ENCODE results near the gene ABCA4. TPM values are rescaled to one million over a fixed set of nuclear protein-coding genes. Genes with fewer than 3 reads are reported as not detected.

The ABCA4 gene
- total and polyA plus RNA-seq, 2 of the 8 experiments (the other 6 are each of a cell fraction or from before 2014, with no cell fraction given): 0.06 TPM; not detected in 1

DNA sequence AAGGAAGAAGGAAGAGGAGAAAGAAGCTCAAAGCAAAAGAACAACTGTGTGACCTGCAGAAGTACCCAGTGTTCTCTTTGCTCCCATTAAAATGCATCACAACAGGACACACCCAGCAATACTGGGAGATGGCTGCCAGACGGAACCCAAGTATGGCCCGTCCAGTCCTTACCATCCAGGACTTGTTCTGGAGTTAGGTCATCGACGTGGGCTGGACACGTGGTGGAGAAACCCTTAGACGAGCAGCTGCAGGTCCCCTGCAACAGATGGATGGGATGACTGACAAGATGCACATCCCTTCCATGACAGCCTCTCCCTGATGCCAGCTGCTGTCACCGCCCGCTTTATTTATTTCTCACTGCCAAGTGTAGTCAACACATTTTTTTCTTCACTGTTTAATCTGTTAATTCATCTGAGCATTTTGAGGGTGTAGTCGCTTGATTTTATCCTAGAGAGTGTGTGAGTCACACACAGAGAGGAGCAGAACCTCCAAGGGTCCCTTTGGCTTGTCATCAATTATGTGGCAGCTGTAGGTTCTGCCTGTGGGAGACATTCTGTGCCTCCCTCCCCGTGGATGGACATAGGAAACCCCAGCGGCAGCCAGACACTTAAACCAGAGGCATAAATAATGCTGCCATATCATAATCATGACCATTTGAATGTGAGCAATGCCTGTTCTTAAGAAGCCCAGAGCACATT, 80.9 kb downstream of the ABCA4 start:
- POLR2A ChIA-PET (ENCODE audit: partially characterized antibody): interaction anchor here (0.9 kb wide), 1 partner anchor 73 kb away, joined by 3 read pairs; no protein-coding TSS in a partner anchor
- no peak overlapping the region for H3K27ac ChIP-seq (ENCODE audit: low read depth, low read length)
- TF ChIP-seq SRF (IDR thresholded peaks at IDR 0.05; ENCODE audit: low read depth, low read length): no peak
- no peak for TF ChIP-seq SP1 (IDR thresholded peaks at IDR 0.05; ENCODE audit: low read depth, low read length)
- TF ChIP-seq RAD21 (IDR thresholded peaks at IDR 0.05 in 1 of 2, conservative IDR thresholded peaks at IDR 0.05 in 1 of 2; ENCODE audit: low read depth in 2 of 2, low read length in 2 of 2): no peak
- no peak for TF ChIP-seq TEAD4 (IDR thresholded peaks at IDR 0.05; ENCODE audit: low read depth, low read length)
- TF ChIP-seq, protein P1, sequence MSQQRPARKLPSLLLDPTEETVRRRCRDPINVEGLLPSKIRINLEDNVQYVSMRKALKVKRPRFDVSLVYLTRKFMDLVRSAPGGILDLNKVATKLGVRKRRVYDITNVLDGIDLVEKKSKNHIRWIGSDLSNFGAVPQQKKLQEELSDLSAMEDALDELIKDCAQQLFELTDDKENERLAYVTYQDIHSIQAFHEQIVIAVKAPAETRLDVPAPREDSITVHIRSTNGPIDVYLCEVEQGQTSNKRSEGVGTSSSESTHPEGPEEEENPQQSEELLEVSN (IDR thresholded peaks at IDR 0.05): no peak

More for the DNA sequence above, 80.9 kb downstream of the ABCA4 start:
- FAIRE-seq: no peak
- no peak overlapping the region for H2BK15ac ChIP-seq (ENCODE audit: low read length)
- no peak overlapping the region for H3K18ac ChIP-seq (ENCODE audit: extremely low read depth, low read length)
- CTCF ChIA-PET (ENCODE audit: partially characterized antibody): interaction anchor here (0.5 to 38.0 kb wide), 44 partner anchors 9 to 558 kb away, joined by 3 to 807 read pairs (median 4); no protein-coding TSS in a partner anchor
- no peak overlapping the region for H3K23ac ChIP-seq (ENCODE audit: insufficient read length)
- WGBS, 2 experiments (ENCODE audit: extremely low coverage in 1 of 2, insufficient coverage in 1 of 2, insufficient read length in 1 of 2, insufficient replicate concordance in 2 of 2, low coverage in 1 of 2, low lambda C conversion rate in 2 of 2, missing lambda C conversion rate in 1 of 2): 79% methylated on average over 11 of the region's 11 CpGs; no CpG with 5 or more reads in 1 of the 2 experiments
- no peak overlapping the region for H3K14ac ChIP-seq (ENCODE audit: insufficient read length)
- H3K4ac ChIP-seq (replicated peaks; ENCODE audit: insufficient read length, low read depth, low read length): no peak overlapping the region
- no peak overlapping the region for H4K91ac ChIP-seq (replicated peaks; ENCODE audit: insufficient read length, low read length)
- H3K4me1 ChIP-seq (replicated peaks in 1 of 4; ENCODE audit: control insufficient read depth in 3 of 4, insufficient read depth in 4 of 4, low read length in 3 of 4): peaks cover 0 to 3% (median 0%) of the 10 kb centered on the region in 4 experiments; a peak in 1 of 7 replicates
- no peak overlapping the region for H2BK20ac ChIP-seq (ENCODE audit: low read length)
- H3K4me3 ChIP-seq (ENCODE audit: extremely low read depth in 1 of 4, insufficient read depth in 2 of 4, low read depth in 3 of 4, low read length in 4 of 4): no peak overlapping the region
- H2BK12ac ChIP-seq (ENCODE audit: low read depth, low read length): peak overlapping the region; percentile 29; the same call in 1 of the 2 replicates
- no peak overlapping the region; the same call in 1 of the 2 replicates for H2AK5ac ChIP-seq (ENCODE audit: low read depth, low read length)
- no peak overlapping the region; the same call in 1 of the 2 replicates for H2AFZ ChIP-seq (ENCODE audit: low read length)
- no peaks in the 10 kb centered on the region for H4K20me1 ChIP-seq (replicated peaks in 1 of 2; ENCODE audit: control insufficient read depth in 1 of 2, insufficient read depth in 2 of 2, low read length in 2 of 2)
- H2BK120ac ChIP-seq (replicated peaks; ENCODE audit: low read depth, low read length): no peak overlapping the region
- H4K8ac ChIP-seq (ENCODE audit: extremely low read depth, insufficient read depth, low read length): no peak overlapping the region
- no peaks in the 10 kb centered on the region for H3K79me2 ChIP-seq (ENCODE audit: control insufficient read depth in 1 of 2, insufficient read depth in 2 of 2, low read length in 2 of 2)
- H3K9ac ChIP-seq (replicated peaks in 1 of 4; ENCODE audit: extremely low read depth in 1 of 4, low read depth in 3 of 4, low read length in 3 of 4): no peak overlapping the region
- H3K4me2 ChIP-seq (ENCODE audit: insufficient read depth in 1 of 2, low read depth in 2 of 2, low read length in 2 of 2): no peak overlapping the region
- H3K27me3 ChIP-seq (replicated peaks in 1 of 4; ENCODE audit: control insufficient read depth in 3 of 4, extremely low read depth in 1 of 4, insufficient read depth in 3 of 4, low read length in 3 of 4): no peaks in the 10 kb centered on the region; a peak in 1 of 7 replicates
- H3K23me2 ChIP-seq (ENCODE audit: low read depth, low read length): no peaks in the 10 kb centered on the region
- no peaks in the 10 kb centered on the region for H3K36me3 ChIP-seq (ENCODE audit: control insufficient read depth in 2 of 4, insufficient read depth in 4 of 4, low read length in 3 of 4)
- H3K79me1 ChIP-seq (ENCODE audit: low read depth, low read length): no peaks in the 10 kb centered on the region
- no peak overlapping the region for H4K5ac ChIP-seq (ENCODE audit: insufficient read length, low read depth, low read length)
- H2BK5ac ChIP-seq (ENCODE audit: low read depth, low read length): no peak overlapping the region
- no peaks in the 10 kb centered on the region for H3K9me3 ChIP-seq (ENCODE audit: insufficient read depth in 2 of 2, low read depth in 1 of 2, low read length in 1 of 2)
- no peak for DNase-seq (ENCODE audit: low read depth in 1 of 2, low spot score in 2 of 2)
- H3K56ac ChIP-seq (replicated peaks; ENCODE audit: insufficient read length, low read depth, low read length): no peak overlapping the region
